GM18498 (cell line): Measurements from ENCODE around the gene GABRP.

Experiments
- ATAC-seq: cut with Tn5 transposase; IDR thresholded peaks from one replicate; pipeline ENCODE4 v1.9.1; 2021; ENCODE audit warnings: mild to moderate bottlenecking, moderate library complexity; ENCODE audit not compliant: unreplicated experiment

Gene GABRP

DNA sequence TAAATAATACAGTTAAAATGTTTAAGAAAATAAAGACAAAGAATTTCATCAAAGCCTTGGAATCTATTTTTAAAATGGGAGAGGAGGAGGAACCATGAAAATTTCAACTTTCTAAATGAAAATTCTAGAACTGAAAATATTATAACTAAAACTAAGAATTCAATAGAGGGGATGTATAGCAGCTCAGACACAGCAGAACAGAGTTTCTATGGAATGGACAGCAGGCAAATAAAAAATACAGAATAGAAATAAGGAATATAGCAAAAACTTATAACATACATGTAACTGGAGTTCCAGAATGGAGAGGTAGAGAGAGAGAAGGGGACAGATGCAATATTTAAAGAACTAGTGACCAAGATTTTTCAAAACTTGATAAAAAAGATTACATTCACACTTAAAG is 76.9 kb downstream of the GABRP start:
- no peak for ATAC-seq

DNA sequence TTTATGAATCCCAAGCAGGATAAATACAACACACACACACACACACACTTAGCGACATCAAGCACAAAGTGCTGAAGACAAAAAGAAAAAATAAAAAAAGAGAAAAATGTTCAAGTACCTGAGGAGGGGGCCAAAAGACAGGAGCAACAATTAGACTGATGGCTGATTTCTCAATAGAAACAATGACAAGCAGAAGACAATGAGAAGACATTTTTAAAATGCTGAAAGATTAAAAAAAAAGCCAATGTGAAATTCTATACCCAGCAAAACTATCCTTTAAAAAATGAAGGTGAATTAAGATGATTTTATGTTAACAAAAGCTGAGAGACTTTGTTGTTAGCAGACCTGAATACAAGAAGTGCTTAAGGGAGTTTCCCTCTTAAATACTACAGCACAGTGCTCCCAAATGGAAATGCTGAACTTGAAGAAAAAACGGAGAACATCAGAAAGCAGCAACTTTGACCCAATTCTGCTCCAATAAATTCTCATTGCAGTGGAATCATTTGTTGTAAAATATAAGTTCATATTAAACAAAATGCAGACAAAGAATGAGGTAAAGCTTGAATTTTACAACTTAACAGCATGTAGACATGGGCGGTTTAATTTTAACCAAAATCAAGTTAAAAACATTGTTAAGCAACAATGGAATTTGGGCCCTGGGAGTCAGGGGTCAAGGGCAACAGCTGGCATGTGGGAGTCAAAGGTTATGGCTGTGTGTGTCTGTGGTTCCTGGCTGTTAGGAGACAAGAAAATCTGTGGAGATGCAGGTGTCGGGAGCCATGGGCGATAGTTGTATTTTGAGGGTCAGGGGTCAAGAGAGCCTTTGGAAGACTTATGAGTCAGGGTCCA is 77.5 kb downstream of the GABRP start:
- no peak for ATAC-seq

- no peak for ATAC-seq
Observed at GRCh38 chr5:170861667-170861916, 78.1 kb downstream of the GABRP start.

DNA sequence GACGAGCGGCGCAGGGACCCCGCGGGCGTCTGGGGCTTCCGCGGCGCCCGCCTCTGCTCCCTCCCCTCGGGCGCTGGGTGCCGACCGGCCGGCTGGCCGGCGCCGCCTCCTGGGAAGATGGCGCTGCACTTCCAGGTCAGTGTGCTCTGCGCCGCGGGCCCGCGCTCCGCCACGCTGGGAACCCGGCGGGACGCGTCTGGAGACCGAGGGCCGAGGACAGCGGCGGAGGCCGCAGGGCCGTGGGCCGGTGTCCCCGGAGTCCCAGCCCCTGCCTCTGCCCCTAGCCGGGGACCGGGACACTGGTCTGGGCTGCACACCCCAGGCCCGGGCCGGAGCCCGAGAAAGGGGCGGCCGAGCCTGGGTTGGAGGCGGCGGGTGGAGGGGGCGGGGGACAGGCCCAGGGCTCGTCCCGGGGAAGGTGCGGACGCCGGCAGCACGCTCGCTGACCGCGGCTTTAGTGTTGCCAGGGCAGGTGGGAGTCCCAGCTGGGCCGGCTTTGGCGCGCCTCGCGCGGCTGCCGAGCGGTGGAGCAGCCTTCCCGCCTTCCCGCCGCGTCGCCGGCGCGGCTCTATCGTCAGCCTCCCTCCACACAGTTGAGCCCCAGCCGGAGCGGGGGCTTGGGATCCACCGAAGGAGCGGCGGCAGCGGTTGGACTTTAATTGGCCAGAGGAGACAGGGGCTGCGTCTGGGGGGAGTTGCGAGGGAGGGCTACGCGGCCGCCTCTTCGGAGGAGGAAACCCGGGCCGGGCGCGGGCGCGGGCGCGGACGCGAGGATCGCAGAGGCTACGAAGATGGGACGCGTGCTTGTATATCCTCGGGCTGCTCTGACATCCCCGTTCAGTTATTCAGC is 78.6 kb downstream of the GABRP start, which contains the start of gene RANBP17:
Gene RANBP17 (plus strand): TSS at position 102 of the 850 bp plus-strand sequence.
- ATAC-seq, result no peak

DNA sequence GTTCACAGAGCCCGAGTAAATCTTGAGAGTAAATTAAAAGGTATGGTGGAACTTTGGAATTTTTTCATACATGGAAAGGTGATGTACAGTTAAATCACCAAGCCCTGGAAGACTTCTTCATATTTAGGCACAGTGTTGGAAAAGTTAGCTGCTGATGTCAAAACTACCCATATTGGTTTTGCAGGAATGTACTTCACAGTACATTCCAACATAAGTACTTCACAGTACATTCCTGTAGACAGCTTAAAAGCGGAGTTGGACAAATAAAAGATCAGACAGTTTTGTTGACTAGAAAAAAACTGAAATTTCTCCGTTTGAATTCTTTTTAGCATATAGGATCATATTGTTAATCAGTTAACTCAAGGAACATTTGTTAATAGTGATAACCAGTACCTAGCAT is 80.1 kb downstream of the GABRP start:
- ATAC-seq, result no peak
